GM21786 (cell line): ENCODE data around the gene RALB.
"Not testable (repeated sequence)": the region's sequence is repeated elsewhere in the genome, so short reads cannot be mapped to it uniquely, and the experiment has no call there.

Source experiments
- ATAC-seq: cut with Tn5 transposase; IDR thresholded peaks from one replicate; pipeline ENCODE4 v1.9.1; 2021; ENCODE audit not compliant: unreplicated experiment

Gene RALB

DNA sequence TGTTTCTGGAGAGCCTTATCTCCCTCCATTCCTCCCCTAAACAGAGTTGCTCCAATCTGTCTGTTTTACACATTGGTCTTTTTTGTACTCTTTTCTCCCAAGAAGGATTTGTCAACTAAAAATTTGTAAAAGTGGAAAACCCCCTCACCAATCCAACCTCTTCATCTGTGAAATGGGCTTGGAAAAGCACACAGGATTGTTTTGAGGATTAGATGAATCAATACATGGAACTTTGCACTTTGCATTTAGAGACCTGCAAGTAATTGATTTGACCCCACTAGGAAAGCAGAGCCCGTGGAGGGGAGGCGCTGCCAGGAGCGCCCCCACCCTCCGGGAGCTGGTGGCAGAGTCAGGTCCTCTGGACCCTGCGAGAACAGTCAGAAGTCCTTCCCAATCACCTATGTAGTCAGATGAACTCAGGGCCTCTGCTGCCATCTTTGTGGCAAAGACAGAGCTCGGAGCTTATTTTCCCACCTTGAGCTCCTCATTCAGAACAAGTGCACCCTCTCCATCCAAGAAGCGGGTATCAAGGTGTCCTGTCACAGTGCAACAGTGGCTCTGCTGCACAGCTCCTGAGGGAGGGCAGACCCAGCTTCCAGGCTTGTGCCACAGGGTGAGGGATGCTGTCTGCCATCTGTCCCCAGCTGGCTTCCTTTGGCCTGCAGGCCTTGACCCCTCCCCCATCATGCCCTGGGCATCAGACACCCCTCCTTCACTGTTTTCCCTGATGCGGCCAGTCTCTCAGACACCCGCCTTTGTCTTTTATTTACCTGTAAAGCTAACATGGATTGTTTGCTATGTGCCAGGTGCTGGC lies 27.7 kb upstream of the RALB start:
- no peak for ATAC-seq

GRCh38 chr2:120225549-120226065 lies 27.0 kb upstream of the RALB start:
- no peak for ATAC-seq

DNA sequence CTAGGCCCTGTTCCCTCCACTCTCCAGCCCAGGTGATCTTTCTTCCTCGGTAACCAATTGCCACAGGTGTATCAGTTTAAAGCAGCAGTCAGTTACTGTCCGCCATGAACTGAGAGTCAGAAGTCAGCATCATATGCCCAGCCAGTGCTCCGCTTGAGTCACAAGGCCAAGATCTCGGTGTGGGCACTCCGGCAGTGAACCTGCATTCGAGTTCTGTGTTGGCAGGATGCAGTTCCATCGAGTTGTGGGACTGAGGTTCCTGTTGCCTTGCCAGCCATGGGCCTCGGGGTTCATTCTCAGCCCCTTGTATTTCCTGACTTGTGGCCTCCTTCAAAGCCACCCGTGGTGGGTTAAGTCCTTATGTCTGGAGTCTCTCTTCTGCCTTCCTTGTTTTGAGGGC lies 26.3 kb upstream of the RALB start:
- no peak for ATAC-seq

- ATAC-seq, result no peak
Observed at GRCh38 chr2:120227111-120227991, 25.3 kb upstream of the RALB start.

DNA sequence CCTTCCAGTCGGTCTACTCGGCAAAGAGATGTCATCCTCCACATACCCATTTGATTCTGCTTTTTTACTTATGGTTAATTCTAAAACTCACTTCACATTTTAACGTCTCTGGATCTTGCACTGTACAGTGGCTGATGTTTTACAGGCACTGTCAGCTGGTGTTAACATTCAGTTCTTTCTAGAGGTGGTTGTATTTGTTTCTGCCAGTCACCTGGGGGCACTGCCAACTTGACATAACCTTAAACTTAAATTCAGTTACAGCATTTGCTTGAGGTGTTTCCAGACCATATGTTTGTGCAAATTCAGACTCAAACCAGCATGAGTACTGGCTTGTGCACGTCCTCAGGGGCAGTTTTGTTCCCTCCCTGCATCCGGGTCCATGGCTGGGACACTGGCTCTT lies 24.1 kb upstream of the RALB start:
- no peak for ATAC-seq

GRCh38 chr2:120229341-120229740 lies 23.3 kb upstream of the RALB start:
- no peak for ATAC-seq

DNA sequence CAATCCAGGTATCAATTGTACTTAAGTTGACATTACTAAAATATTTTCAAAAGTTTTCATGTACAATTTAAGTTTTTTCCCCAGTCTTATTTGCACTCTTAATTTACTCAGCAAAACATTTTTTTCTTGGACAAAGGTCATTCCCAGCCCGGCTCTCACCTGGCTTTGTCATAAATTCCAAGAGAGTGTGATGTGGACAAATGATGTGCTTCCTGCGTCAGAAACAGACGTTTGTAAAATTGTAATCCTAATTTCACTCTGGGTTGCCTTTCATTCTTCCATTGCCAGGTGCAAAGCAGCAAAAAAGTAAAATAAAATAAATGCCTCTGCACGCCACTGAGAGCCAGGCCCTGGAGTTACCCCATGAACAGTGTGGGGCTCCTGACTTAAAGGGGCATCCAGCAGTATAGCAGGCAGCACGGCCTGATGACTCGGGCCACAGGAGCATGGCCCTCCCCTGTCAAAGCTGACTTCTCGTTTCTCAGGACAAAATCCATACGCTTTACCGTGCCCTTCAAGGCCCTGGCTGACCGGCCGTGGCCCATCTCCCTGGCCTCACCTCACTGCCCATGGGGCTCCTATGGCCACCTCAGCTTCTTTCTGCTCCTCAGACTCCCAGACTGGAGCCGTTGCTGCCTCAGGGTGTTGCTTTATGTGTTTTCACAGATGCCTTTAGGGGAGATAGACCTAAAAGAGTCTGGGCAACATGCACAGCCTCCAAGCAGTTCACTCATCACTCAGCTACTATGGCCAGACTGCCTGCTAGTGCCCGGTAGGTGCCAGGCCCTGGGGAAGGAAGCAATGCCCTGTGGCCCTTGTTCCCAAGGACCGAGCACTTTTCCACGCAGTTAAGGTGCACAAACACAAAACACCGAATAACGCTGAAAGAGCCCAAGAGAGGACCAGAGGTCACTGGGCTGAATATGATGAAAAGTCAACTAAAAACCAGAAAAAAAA lies 21.9 kb upstream of the RALB start:
- no peak for ATAC-seq

DNA sequence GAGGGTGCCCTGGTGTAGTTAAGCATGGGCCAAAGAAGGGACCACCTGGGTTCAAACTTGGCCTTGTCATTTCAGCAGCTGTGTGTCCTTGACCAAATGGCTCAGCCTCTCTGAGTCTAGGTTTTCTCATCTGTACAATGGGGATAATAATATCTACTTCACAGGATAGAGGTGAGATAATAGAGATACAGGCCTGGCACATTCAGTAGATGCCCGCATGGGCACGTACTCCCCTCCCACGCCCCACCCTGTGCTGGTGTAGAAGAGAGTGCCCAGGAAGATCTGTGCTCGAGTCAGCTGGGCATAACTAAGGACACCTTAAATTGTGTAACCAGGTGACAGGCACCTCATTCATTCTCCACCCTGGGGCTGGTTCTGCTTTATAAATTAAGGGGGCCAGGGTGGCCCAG lies 21.1 kb upstream of the RALB start:
- ATAC-seq, result peak; percentile 11

- ATAC-seq, result peak; percentile 86
Observed at GRCh38 chr2:120231974-120232635, 20.5 kb upstream of the RALB start.

- no peak for ATAC-seq
Observed at GRCh38 chr2:120233292-120233691, 19.4 kb upstream of the RALB start.

- ATAC-seq, result not testable (repeated sequence)
Observed at GRCh38 chr2:120235158-120235557, 17.5 kb upstream of the RALB start.

- ATAC-seq, result no peak
Observed at GRCh38 chr2:120235681-120236080, 17.0 kb upstream of the RALB start.

- ATAC-seq, result no peak
Observed at GRCh38 chr2:120236316-120236715, 16.3 kb upstream of the RALB start.

GRCh38 chr2:120236791-120237190 lies 15.9 kb upstream of the RALB start:
- no peak for ATAC-seq

GRCh38 chr2:120237491-120237902 lies 15.2 kb upstream of the RALB start:
- ATAC-seq, result no peak

DNA sequence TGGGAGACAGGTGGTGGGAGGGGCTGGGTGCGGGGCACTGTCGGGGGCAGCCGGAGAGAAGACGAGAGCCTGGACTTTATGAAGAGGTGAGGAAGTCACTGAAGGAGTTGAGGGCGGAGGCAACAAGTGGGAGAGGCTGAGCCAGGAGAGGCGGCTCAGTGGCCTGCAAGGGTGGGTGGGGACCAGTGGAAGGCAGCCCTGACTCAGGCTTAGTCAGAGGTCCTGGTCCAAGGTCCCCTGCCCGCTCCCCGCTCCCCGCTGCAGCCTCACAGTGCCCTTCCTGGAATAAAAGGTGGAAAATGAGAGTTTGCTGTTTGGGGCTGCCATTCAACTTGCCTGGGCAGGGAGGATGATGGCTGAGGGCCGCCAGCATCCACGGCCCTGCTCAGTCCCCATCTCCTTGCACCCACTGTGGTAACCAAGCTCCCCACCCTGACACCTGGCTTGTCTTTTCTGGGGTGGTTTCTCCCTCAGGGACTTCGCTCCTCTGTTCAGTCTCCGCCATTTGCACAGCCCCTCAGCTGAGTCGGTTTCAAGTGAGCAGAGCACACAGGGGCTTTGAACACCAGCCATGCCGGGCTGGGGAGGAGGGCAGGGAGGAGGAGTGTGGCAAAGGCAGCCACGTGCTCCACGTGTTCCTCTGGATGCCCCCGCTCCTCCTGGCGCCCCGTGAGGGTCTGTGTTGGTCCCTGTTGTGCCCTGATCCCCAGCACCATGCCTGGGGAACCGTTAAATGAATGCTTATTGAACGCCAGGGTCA lies 13.7 kb upstream of the RALB start:
- no peak for ATAC-seq

DNA sequence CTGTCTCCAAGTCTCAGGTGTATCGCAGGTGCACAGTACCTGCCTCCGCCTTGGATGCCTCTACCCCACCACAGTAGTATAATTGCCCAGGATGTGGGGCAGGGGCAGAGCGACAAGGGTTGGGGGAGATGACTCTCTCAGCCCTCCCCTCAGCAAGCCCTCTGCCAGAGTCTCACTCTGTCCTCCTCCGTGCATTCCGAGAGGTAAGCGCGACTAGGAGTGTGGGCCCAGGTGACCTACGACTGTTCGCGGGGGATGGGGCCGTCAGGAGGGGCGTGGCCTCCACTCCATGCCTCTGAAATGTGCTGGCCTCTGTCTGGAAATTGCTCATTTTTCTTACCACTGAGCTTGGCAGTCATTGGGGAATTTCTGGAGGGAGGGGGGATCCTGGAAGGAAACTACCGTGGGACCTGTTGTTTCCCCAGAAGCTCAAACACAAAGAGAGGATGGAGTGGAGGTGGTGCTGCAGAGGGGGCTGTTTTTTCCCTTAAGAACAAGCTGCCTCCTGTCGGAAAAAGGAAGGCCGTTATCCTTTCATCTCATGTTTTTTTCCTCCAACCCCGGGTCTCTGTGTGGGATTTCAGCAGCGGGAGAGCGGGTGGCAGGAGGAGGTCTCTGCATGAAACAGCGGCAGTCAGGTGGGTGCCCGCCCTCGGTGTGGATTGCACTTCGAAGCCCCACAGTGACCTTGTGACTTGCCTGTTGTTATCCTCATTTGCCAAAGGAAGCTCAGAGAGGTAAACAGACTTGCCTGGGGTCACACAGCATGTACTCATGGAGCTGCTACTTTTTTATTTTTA lies 13.0 kb upstream of the RALB start:
- no peak for ATAC-seq

- ATAC-seq, result no peak
Observed at GRCh38 chr2:120240901-120241429, 11.7 kb upstream of the RALB start.
